Measurements from ENCODE around the gene LSMEM2.
A peak's percentile ranks its signal among the peaks of the same experiment; 100 is the strongest.
"Not testable (repeated sequence)": the region's sequence is repeated elsewhere in the genome, so short reads cannot be mapped to it uniquely, and the experiment has no call there.

LSMEM2 gene

GRCh38 chr3:50274371-50275104 is 4.3 kb upstream of the LSMEM2 start:
- H3K9me3 ChIP-seq (ENCODE audit: control insufficient read depth, low read depth, low read length), result no peaks in the 10 kb centered on the region
- H3K4me1 ChIP-seq (ENCODE audit: control insufficient read depth, low read depth, low read length), result peaks cover 6% of the 10 kb centered on the region
- no peak overlapping the region for H3K27ac ChIP-seq (ENCODE audit: low read length)
- peak overlapping the region; percentile 23 for H3K9ac ChIP-seq (ENCODE audit: low read length)
- H3K27me3 ChIP-seq (ENCODE audit: control insufficient read depth, insufficient read depth, low read length), result peaks cover 43% of the 10 kb centered on the region
- no peaks in the 10 kb centered on the region for H3K36me3 ChIP-seq (ENCODE audit: control insufficient read depth, low read depth, low read length)
- peak overlapping the region; percentile 59 for H3K4me3 ChIP-seq (ENCODE audit: low read length)

DNA sequence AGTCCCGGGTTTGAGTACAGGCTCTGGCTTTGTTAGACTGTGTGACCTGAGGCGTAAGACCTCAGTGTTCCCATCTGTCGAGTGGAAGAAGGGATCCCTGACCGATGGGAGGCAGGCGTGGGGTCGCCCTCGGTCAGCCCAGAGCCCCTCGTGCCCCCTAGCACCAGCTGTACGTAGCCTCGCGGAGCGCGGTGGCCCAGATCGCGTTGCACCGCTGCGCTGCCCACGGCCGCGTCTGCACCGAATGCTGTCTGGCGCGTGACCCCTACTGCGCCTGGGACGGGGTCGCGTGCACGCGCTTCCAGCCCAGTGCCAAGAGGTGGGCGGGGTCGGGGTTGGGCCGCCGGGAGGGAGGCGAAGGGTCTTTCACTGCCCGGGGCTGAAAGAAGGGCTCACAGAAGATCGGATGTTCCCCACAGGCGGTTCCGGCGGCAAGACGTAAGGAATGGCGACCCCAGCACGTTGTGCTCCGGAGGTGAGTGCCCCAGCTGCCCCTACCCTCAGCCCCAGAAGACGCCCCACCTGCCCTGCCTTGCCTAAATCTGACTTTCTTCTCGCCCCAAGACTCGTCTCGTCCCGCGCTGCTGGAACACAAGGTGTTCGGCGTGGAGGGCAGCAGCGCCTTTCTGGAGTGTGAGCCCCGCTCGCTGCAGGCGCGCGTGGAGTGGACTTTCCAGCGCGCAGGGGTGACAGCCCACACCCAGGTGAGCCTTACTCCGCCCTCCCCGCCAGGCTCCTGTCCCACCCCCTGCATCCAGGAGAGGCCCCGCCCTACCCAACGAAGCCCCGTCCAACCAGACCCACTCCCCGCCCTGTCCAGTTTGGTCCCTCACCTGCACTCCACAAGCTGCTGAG is 3.5 kb upstream of the LSMEM2 start:
- Histone ChIP-seq H3K36me3 (ENCODE audit: control insufficient read depth, low read depth, low read length) (no peaks in the 10 kb centered on the region), H3K27ac (ENCODE audit: low read length) (no peak overlapping the region), H3K4me1 (ENCODE audit: control insufficient read depth, low read depth, low read length) (peaks cover 6% of the 10 kb centered on the region), H3K9ac (ENCODE audit: low read length) (peak overlapping the region; percentile 23), H3K4me3 (ENCODE audit: low read length) (peak overlapping the region; percentile 59), H3K27me3 (ENCODE audit: control insufficient read depth, insufficient read depth, low read length) (peaks cover 43% of the 10 kb centered on the region), H3K9me3 (ENCODE audit: control insufficient read depth, low read depth, low read length) (no peaks in the 10 kb centered on the region)

DNA sequence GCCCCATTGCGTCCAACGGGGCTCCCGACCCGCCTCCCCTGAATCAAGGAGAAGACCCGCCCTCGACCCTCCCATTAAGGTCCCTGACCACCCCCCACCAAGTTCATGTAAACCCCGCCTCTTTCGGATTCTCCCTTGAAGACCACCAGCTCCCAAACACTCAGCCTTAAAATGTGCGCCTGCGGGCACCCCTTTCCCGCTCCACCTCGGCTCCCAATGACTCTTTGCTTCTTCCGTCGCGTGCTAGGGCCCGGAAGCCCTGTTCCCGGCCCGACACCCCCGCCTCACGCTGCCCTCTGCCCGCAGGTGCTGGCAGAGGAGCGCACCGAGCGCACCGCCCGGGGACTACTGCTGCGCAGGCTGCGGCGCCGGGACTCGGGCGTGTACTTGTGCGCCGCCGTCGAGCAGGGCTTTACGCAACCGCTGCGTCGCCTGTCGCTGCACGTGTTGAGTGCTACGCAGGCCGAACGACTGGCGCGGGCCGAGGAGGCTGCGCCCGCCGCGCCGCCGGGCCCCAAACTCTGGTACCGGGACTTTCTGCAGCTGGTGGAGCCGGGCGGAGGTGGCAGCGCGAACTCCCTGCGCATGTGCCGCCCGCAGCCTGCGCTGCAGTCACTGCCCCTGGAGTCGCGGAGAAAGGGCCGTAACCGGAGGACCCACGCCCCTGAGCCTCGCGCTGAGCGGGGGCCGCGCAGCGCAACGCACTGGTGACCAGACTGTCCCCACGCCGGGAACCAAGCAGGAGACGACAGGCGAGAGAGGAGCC is 2.7 kb upstream of the LSMEM2 start:
- Histone ChIP-seq H3K36me3 (ENCODE audit: control insufficient read depth, low read depth, low read length) (no peaks in the 10 kb centered on the region), H3K4me3 (ENCODE audit: low read length) (peak overlapping the region; percentile 59), H3K27me3 (ENCODE audit: control insufficient read depth, insufficient read depth, low read length) (peaks cover 43% of the 10 kb centered on the region)

DNA sequence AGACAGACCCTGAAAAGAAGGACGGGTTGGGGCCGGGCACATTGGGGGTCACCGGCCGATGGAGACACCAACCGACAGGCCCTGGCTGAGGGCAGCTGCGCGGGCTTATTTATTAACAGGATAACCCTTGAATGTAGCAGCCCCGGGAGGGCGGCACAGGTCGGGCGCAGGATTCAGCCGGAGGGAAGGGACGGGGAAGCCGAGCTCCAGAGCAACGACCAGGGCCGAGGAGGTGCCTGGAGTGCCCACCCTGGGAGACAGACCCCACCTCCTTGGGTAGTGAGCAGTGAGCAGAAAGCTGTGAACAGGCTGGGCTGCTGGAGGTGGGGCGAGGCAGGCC is 2.2 kb upstream of the LSMEM2 start:
- Histone ChIP-seq H3K9ac (ENCODE audit: low read length) (no peak overlapping the region), H3K4me3 (ENCODE audit: low read length) (no peak overlapping the region), H3K36me3 (ENCODE audit: control insufficient read depth, low read depth, low read length) (no peaks in the 10 kb centered on the region), H3K27ac (ENCODE audit: low read length) (no peak overlapping the region), H3K9me3 (ENCODE audit: control insufficient read depth, low read depth, low read length) (no peaks in the 10 kb centered on the region), H3K27me3 (ENCODE audit: control insufficient read depth, insufficient read depth, low read length) (peaks cover 43% of the 10 kb centered on the region), H3K4me1 (ENCODE audit: control insufficient read depth, low read depth, low read length) (peaks cover 6% of the 10 kb centered on the region)

More for the DNA sequence above, 2.7 kb upstream of the LSMEM2 start:
- Histone ChIP-seq H3K27ac (ENCODE audit: low read length) (no peak overlapping the region), H3K4me1 (ENCODE audit: control insufficient read depth, low read depth, low read length) (peaks cover 6% of the 10 kb centered on the region), H3K9ac (ENCODE audit: low read length) (peak overlapping the region; percentile 23), H3K9me3 (ENCODE audit: control insufficient read depth, low read depth, low read length) (no peaks in the 10 kb centered on the region)

DNA sequence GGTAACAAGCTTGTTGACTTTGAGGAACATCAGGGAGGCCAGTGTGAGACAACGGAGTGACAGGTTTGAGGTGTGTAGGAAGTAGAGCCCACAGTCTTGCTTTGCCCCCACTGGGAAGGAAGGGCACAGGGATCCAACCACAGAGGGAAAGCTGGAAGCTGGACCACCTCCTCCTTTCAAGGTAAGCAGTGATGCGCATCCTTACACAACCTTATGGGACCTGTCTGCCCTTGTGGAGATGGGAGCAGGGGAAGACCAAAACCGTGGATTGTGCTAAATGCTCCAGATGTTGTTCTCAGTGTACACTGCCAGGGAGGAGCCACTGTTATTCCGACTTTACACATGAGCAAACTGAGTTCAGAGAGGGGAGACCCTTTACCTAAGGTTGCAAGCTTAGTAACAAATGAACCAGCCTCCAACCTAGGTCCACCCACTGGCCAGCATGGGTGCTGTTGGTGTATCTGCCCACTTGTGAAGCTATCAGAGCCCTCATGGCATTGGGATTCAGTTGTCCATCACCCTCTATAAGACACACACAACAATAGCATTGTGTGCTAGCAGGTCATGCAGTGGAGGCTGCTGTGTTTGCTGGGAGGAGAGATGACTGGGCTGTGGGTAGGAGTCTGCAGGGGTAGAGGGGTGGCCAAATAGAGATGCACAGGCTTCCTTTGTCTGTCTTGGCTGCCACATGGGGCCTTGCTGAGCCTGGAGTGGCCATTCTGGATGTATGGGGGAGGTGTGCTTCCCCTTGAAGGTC is 586 bp upstream of the LSMEM2 start:
- H3K27ac ChIP-seq (ENCODE audit: low read length), result no peak overlapping the region
- no peaks in the 10 kb centered on the region for H3K9me3 ChIP-seq (ENCODE audit: control insufficient read depth, low read depth, low read length)
- H3K4me3 ChIP-seq (ENCODE audit: low read length), result no peak overlapping the region
- peaks cover 38% of the 10 kb centered on the region for H3K27me3 ChIP-seq (ENCODE audit: control insufficient read depth, insufficient read depth, low read length)
- peaks cover 6% of the 10 kb centered on the region for H3K4me1 ChIP-seq (ENCODE audit: control insufficient read depth, low read depth, low read length)
- no peaks in the 10 kb centered on the region for H3K36me3 ChIP-seq (ENCODE audit: control insufficient read depth, low read depth, low read length)
- no peak overlapping the region for H3K9ac ChIP-seq (ENCODE audit: low read length)

GRCh38 chr3:50279255-50280016 is 549 bp downstream of the LSMEM2 start:
- H3K4me1 ChIP-seq (ENCODE audit: control insufficient read depth, low read depth, low read length), result peaks cover 6% of the 10 kb centered on the region

DNA sequence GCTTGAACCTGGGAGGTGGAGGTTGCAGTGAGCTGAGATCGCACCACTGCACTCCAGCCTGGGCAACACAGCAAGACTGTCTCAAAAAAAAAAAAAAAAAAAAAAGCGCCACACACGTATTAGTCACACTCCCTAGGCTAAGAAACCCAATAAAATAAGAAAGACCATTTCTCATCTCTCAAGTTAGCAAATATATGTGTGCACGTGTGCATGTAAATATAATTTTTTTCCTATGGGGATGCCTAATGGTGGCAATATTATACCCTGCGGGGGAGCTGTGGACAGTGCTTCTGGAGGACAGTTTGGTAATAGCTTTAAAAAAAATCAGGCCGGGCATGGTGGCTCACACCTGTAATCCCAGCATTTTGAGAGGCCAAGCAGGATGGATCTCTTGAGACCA is 5.2 kb downstream of the LSMEM2 start:
- not testable (repeated sequence) for H3K4me1 ChIP-seq (ENCODE audit: control insufficient read depth, low read depth, low read length); H3K9ac ChIP-seq (ENCODE audit: low read length); H3K27me3 ChIP-seq (ENCODE audit: control insufficient read depth, insufficient read depth, low read length); H3K27ac ChIP-seq (ENCODE audit: low read length); H3K4me3 ChIP-seq (ENCODE audit: low read length); H3K9me3 ChIP-seq (ENCODE audit: control insufficient read depth, low read depth, low read length)
- peaks cover 23% of the 10 kb centered on the region for H3K36me3 ChIP-seq (ENCODE audit: control insufficient read depth, low read depth, low read length)

More at GRCh38 chr3:50279255-50280016, 549 bp downstream of the LSMEM2 start:
- Histone ChIP-seq H3K27ac (ENCODE audit: low read length) (no peak overlapping the region), H3K9ac (ENCODE audit: low read length) (no peak overlapping the region), H3K4me3 (ENCODE audit: low read length) (no peak overlapping the region), H3K27me3 (ENCODE audit: control insufficient read depth, insufficient read depth, low read length) (peaks cover 27% of the 10 kb centered on the region), H3K9me3 (ENCODE audit: control insufficient read depth, low read depth, low read length) (no peaks in the 10 kb centered on the region), H3K36me3 (ENCODE audit: control insufficient read depth, low read depth, low read length) (no peaks in the 10 kb centered on the region)

DNA sequence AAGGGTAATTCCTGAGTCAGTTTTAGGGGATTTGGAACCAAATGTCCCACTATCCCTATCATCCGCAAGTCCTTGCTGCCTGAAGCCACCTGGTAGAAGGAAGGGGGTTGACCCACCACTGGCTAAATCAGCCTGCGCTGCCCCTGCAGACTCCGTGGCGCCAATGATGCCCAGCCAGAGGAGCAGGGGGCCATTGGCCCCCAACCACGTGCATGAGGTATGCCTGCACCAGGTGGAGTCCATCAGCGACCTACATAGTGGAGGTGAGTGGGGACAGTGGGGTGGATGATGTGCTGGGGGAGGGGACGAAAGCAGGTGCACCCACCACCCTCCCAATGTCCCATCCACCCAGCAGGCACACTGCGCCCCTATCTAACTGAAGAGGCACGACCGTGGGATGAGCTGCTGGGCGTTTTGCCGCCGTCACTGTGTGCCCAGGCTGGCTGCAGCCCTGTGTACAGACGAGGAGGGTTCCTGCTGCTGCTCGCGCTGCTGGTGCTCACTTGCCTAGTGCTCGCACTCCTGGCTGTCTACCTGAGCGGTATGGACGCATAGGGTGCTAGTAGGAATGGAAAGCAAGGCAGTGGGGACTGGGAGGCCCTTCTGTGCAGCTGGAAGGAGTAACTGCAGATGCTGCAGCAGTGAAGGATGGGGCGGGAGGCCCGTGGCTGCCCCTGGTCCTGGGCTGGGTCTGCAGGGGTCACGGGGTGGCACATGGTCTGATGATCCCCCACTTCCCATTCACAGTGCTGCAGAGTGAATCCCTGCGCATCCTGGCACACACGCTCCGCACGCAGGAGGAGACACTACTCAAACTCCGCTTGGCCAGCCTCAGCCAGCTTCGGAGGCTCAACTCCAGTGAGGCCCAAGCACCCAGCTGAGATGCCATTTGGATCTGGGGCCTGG is 7.7 kb downstream of the LSMEM2 start:
- H3K4me1 ChIP-seq (ENCODE audit: control insufficient read depth, low read depth, low read length), result no peaks in the 10 kb centered on the region
- H3K27ac ChIP-seq (ENCODE audit: low read length), result no peak overlapping the region
- H3K4me3 ChIP-seq (ENCODE audit: low read length), result no peak overlapping the region
- no peaks in the 10 kb centered on the region for H3K27me3 ChIP-seq (ENCODE audit: control insufficient read depth, insufficient read depth, low read length)
- H3K36me3 ChIP-seq (ENCODE audit: control insufficient read depth, low read depth, low read length), result peaks cover 34% of the 10 kb centered on the region
- no peak overlapping the region for H3K9ac ChIP-seq (ENCODE audit: low read length)
- H3K9me3 ChIP-seq (ENCODE audit: control insufficient read depth, low read depth, low read length), result no peaks in the 10 kb centered on the region

- no peaks in the 10 kb centered on the region for H3K27me3 ChIP-seq (ENCODE audit: control insufficient read depth, insufficient read depth, low read length)
- no peaks in the 10 kb centered on the region for H3K4me1 ChIP-seq (ENCODE audit: control insufficient read depth, low read depth, low read length)
- no peak overlapping the region for H3K9ac ChIP-seq (ENCODE audit: low read length)
- peaks cover 34% of the 10 kb centered on the region for H3K36me3 ChIP-seq (ENCODE audit: control insufficient read depth, low read depth, low read length)
- no peaks in the 10 kb centered on the region for H3K9me3 ChIP-seq (ENCODE audit: control insufficient read depth, low read depth, low read length)
- H3K27ac ChIP-seq (ENCODE audit: low read length), result no peak overlapping the region
- no peak overlapping the region for H3K4me3 ChIP-seq (ENCODE audit: low read length)
These were observed 8.4 kb downstream of the LSMEM2 start for GRCh38 chr3:50287262-50287661.
